ENCODE results near the gene CUL5. TPM values are rescaled to one million over a fixed set of nuclear protein-coding genes. Genes with fewer than 3 reads are reported as not detected.

Gene CUL5
- total and polyA plus RNA-seq, 2 donors from 2014 or later, result 9.4 to 38.9 TPM

DNA sequence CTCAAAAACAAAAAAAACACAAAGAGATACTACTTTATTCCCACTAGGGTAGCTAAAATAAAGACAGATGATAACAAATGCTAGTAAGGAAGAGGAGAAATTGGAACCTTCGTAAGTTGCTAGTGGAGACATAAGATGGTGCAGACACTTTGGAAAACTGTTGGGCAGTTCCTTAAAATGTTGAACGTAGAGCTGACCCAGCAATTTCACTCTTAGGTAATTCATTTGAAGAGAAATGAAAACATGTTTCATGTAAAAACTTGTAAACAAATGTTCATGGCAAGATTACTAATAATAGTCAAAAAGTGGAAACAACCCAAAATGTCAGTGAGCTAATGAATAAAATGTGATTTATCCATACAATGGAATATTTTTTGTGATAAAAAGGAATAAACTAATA is 83.4 kb downstream of the CUL5 start:
- no peaks in the 10 kb centered on the region for H3K4me1 ChIP-seq (ENCODE audit: control insufficient read depth in 2 of 3, insufficient read depth in 2 of 3, low read depth in 1 of 3, low read length in 3 of 3)
- H3K4me3 ChIP-seq (ENCODE audit: low read length in 3 of 3), result no peak overlapping the region
- FAIRE-seq (no peak), DNase-seq (no peak)
- TF ChIP-seq, protein P1, sequence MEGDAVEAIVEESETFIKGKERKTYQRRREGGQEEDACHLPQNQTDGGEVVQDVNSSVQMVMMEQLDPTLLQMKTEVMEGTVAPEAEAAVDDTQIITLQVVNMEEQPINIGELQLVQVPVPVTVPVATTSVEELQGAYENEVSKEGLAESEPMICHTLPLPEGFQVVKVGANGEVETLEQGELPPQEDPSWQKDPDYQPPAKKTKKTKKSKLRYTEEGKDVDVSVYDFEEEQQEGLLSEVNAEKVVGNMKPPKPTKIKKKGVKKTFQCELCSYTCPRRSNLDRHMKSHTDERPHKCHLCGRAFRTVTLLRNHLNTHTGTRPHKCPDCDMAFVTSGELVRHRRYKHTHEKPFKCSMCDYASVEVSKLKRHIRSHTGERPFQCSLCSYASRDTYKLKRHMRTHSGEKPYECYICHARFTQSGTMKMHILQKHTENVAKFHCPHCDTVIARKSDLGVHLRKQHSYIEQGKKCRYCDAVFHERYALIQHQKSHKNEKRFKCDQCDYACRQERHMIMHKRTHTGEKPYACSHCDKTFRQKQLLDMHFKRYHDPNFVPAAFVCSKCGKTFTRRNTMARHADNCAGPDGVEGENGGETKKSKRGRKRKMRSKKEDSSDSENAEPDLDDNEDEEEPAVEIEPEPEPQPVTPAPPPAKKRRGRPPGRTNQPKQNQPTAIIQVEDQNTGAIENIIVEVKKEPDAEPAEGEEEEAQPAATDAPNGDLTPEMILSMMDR (IDR thresholded peaks at IDR 0.05; ENCODE audit: borderline replicate concordance, extremely low read depth, insufficient read depth), result no peak
- intact Hi-C loops (cut with DNase I), result no loop called here
- peaks cover 0 to 10% (median 5%) of the 10 kb centered on the region in 3 donors for H3K36me3 ChIP-seq (ENCODE audit: control insufficient read depth in 2 of 3, insufficient read depth in 3 of 3, low read length in 3 of 3)
- no peaks in the 10 kb centered on the region for H3K27me3 ChIP-seq (ENCODE audit: control insufficient read depth, insufficient read depth, low read length)
- no peak overlapping the region for H3K9ac ChIP-seq (ENCODE audit: low read length in 3 of 3)
- no peak overlapping the region for H3K27ac ChIP-seq (ENCODE audit: low read depth in 2 of 2, low read length in 2 of 2)
- no peaks in the 10 kb centered on the region for H3K9me3 ChIP-seq (ENCODE audit: control insufficient read depth in 2 of 3, insufficient read depth in 1 of 3, low read length in 3 of 3)

DNA sequence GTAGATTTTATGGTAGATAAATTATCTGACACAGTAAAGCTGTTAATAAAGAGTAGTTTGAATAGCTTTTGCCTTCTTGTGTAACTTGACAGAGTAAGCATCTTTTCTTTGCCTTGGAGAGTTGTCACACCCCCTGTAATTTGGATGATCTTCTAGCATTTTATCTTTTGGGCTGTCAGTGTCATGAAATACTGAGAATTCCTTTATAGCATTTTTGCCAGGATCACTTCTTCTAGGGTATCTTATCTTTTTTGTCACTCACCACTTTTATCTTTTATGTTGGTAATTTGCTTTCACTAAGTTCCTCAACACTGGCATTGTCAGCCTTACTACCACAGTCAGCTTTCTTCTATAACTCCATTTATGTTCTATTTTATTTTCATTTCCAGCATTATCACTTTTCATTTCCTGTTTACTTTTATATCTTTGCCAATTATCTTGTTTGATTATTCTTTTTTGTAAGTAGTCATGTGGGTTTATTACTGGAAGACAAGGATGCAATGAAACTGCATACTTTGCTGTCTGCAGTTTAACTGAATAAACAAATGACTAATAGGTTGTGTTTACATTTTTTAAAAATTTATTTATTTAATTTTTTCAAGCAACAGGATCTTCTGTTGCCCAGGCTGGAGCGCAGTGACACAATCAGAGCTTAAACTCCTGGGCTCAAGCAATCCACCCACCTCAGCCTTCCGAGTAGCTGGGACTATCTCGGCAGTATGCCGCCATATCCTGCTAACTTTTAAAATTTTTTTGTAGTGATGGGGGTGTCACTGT is 84.6 kb downstream of the CUL5 start:
- H3K9me3 ChIP-seq (ENCODE audit: control insufficient read depth in 2 of 3, insufficient read depth in 1 of 3, low read length in 3 of 3), result no peaks in the 10 kb centered on the region
- peaks cover 0 to 18% (median 8%) of the 10 kb centered on the region in 3 donors for H3K36me3 ChIP-seq (ENCODE audit: control insufficient read depth in 2 of 3, insufficient read depth in 3 of 3, low read length in 3 of 3)
- FAIRE-seq (no peak), DNase-seq (no peak)
- no peaks in the 10 kb centered on the region for H3K27me3 ChIP-seq (ENCODE audit: control insufficient read depth, insufficient read depth, low read length)
- H3K27ac ChIP-seq (ENCODE audit: low read depth in 2 of 2, low read length in 2 of 2), result no peak overlapping the region
- no peaks in the 10 kb centered on the region for H3K4me1 ChIP-seq (ENCODE audit: control insufficient read depth in 2 of 3, insufficient read depth in 2 of 3, low read depth in 1 of 3, low read length in 3 of 3)
- intact Hi-C loops (cut with DNase I), result no loop called here
- H3K4me3 ChIP-seq (ENCODE audit: low read length in 3 of 3), result no peak overlapping the region
- no peak overlapping the region for H3K9ac ChIP-seq (ENCODE audit: low read length in 3 of 3)
- TF ChIP-seq, protein P1 (IDR thresholded peaks at IDR 0.05; ENCODE audit: borderline replicate concordance, extremely low read depth, insufficient read depth), result no peak

DNA sequence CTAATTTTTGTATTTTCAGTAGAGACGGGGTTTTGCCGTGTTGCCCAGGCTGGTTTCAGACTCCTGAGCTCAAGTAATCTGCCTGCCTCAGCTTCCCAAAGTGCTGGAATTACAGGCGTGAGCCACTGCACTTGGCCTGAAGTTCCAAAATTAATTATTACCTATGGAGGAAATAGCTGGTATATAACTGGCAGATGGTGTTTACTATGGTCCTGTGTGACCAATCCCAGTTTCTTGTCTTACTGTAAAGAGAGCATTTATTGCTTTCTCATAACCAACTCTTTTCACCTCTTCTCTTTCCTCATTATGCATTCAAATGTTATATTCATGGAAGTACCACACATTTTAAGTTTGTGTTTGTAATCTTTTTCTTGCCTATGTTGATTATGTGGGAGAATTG is 88.5 kb downstream of the CUL5 start:
- H3K36me3 ChIP-seq (ENCODE audit: control insufficient read depth in 2 of 3, insufficient read depth in 3 of 3, low read length in 3 of 3), result peaks cover 0 to 23% (median 15%) of the 10 kb centered on the region in 3 donors
- no peaks in the 10 kb centered on the region for H3K27me3 ChIP-seq (ENCODE audit: control insufficient read depth, insufficient read depth, low read length)
- no peak overlapping the region for H3K27ac ChIP-seq (ENCODE audit: low read depth in 2 of 2, low read length in 2 of 2)
- no peaks in the 10 kb centered on the region for H3K4me1 ChIP-seq (ENCODE audit: control insufficient read depth in 2 of 3, insufficient read depth in 2 of 3, low read depth in 1 of 3, low read length in 3 of 3)
- TF ChIP-seq, protein P1 (IDR thresholded peaks at IDR 0.05; ENCODE audit: borderline replicate concordance, extremely low read depth, insufficient read depth), result no peak
- no peak overlapping the region for H3K9ac ChIP-seq (ENCODE audit: low read length in 3 of 3)
- H3K4me3 ChIP-seq (ENCODE audit: low read length in 3 of 3), result no peak overlapping the region
- H3K9me3 ChIP-seq (ENCODE audit: control insufficient read depth in 2 of 3, insufficient read depth in 1 of 3, low read length in 3 of 3), result peaks cover 0 to 2% (median 0%) of the 10 kb centered on the region in 3 donors
- intact Hi-C loops (cut with DNase I), result no loop called here
- FAIRE-seq (no peak), DNase-seq (no peak)

Data from kidney (tissue), 14 donors.